BE2C (cell line): ENCODE results near the gene ZFYVE28.
A peak's percentile ranks its signal among the peaks of the same experiment; 100 is the strongest.
"Not testable (repeated sequence)": the region's sequence is repeated elsewhere in the genome, so short reads cannot be mapped to it uniquely, and the experiment has no call there.

ENCODE experiments used
- DNase-seq: peaks from one replicate; pipeline ENCODE4 v3.0.0-alpha.2; 2020
- H3K27me3 ChIP-seq: fragments of 250-450 bp; sonication (Bioruptor Pico); 2 replicates; pipeline ENCODE4 v1.5.1; 2020; ENCODE audit warnings: mild to moderate bottlenecking
- H3K36me3 ChIP-seq: fragments of 250-450 bp; sonication (Bioruptor Pico); 2 replicates; pipeline ENCODE4 v1.5.1; 2020; ENCODE audit warnings: mild to moderate bottlenecking
- H3K4me1 ChIP-seq: fragments of 250-450 bp; sonication (Bioruptor Pico); 2 replicates; pipeline ENCODE4 v1.5.1; 2020
- H3K4me3 ChIP-seq: 2 replicates; pipeline ENCODE4 v1.5.1; 2011; ENCODE audit warnings: low read depth, low read length
- H3K9me3 ChIP-seq: fragments of 250-450 bp; sonication (Bioruptor Pico); 2 replicates; pipeline ENCODE4 v1.5.1; 2020
- TF ChIP-seq, protein P1 (sequence below): IDR thresholded peaks from 2 replicates; pipeline ENCODE4 v1.5.1; 2012; ENCODE audit warnings: mild to moderate bottlenecking, low read depth, low read length

ZFYVE28 gene

DNA sequence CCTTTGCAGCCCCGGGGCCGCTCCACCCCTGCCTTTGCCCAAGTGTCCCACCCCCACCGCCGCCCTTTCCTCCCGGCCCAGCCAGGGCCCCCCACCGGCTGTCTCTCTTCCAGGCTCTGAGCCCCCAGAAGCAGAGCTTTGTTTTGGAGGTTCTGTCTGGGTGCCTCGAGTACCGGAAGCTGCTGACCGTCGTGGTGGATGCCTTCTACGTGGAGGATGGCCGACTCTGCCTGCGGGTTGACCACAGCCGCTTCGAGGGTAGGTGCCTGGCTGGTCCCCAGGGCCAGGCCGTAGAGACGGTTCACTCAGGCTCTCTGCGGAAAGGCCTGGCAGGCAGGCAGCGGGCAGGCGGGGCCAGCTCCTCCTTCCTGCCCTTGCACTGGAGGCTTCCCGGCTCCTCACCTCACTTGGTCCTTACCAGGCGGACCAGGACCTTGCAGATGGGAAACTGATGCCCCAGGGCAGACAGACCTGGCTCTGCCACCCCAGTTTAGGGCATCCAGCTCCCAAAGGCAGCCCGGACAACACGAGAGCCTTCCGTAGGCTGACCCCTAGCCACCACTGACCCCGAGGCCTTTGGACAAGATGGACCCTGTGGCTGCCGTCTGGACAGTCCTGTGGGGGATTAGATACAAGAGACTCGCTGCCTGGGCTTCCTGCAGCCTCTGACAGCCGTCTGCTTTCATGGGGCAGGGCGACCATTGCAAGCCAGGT is 18.5 kb upstream of the ZFYVE28 start:
- no peaks in the 10 kb centered on the region for H3K36me3 ChIP-seq

DNA sequence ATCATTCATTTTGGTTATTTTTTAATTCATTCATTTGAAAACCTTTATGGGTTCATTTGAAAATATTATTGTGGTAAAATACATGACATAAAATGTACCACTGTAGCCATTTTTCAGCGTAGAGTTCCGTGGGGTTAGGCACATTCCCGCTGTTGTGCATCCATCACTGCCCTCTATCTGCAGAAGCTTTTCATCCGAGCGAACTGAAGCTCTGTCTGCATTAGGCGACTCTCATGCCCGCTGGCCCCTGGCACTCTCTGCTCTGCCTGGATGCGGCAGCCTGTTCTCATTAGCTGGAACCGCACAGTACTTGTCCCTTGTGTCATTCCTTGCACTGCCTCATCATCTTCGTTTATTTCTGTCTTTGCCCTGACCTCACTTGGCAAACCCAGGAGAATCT is 17.9 kb upstream of the ZFYVE28 start:
- Histone ChIP-seq H3K4me1 (no peaks in the 10 kb centered on the region), H3K27me3 (no peaks in the 10 kb centered on the region), H3K4me3 (no peak overlapping the region), H3K36me3 (no peaks in the 10 kb centered on the region), H3K9me3 (no peaks in the 10 kb centered on the region)
- TF ChIP-seq, protein P1, sequence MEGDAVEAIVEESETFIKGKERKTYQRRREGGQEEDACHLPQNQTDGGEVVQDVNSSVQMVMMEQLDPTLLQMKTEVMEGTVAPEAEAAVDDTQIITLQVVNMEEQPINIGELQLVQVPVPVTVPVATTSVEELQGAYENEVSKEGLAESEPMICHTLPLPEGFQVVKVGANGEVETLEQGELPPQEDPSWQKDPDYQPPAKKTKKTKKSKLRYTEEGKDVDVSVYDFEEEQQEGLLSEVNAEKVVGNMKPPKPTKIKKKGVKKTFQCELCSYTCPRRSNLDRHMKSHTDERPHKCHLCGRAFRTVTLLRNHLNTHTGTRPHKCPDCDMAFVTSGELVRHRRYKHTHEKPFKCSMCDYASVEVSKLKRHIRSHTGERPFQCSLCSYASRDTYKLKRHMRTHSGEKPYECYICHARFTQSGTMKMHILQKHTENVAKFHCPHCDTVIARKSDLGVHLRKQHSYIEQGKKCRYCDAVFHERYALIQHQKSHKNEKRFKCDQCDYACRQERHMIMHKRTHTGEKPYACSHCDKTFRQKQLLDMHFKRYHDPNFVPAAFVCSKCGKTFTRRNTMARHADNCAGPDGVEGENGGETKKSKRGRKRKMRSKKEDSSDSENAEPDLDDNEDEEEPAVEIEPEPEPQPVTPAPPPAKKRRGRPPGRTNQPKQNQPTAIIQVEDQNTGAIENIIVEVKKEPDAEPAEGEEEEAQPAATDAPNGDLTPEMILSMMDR = peak; percentile 49
- DNase-seq = no peak

More for the DNA sequence above, 18.5 kb upstream of the ZFYVE28 start:
- no peak overlapping the region for H3K4me3 ChIP-seq
- H3K4me1 ChIP-seq = no peaks in the 10 kb centered on the region
- H3K9me3 ChIP-seq = no peaks in the 10 kb centered on the region
- TF ChIP-seq, protein P1 = no peak
- no peak for DNase-seq
- H3K27me3 ChIP-seq = no peaks in the 10 kb centered on the region

GRCh38 chr4:2434420-2434819 is 16.0 kb upstream of the ZFYVE28 start:
- H3K9me3 ChIP-seq = no peaks in the 10 kb centered on the region
- no peaks in the 10 kb centered on the region for H3K36me3 ChIP-seq
- no peaks in the 10 kb centered on the region for H3K4me1 ChIP-seq
- no peak for DNase-seq
- TF ChIP-seq, protein P1 = no peak
- no peak overlapping the region for H3K4me3 ChIP-seq
- H3K27me3 ChIP-seq = no peaks in the 10 kb centered on the region

GRCh38 chr4:2433609-2434350 is 15.3 kb upstream of the ZFYVE28 start:
- no peak overlapping the region for H3K4me3 ChIP-seq
- no peaks in the 10 kb centered on the region for H3K27me3 ChIP-seq
- TF ChIP-seq, protein P1 = no peak
- no peaks in the 10 kb centered on the region for H3K4me1 ChIP-seq
- DNase-seq = no peak
- H3K9me3 ChIP-seq = no peaks in the 10 kb centered on the region
- no peaks in the 10 kb centered on the region for H3K36me3 ChIP-seq

DNA sequence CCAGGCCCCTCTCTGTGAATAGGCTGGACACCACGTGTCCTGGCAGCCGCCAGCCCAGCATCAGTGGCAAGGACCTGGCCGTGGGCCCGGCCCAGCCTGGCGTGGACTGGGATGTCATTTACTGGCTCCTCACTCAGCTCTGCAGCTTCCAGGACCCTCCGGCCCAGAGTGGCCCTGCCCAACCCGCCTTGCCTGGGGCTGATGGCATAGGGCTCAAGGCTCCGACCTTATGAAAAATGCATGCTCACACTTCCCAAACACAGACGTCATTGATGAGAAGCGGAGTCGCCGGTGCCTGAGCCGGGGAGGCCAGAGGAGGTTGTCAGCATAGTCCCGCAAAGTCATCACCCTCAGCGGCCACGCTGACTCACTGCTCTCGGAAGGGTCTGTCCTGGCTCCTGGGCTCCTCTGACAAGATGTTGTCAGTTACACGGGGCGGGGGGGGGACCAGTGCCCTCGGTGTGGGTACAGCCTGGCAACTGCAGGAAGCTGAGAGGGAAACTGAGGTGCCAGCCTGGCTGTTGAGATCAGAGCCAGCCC is 14.6 kb upstream of the ZFYVE28 start:
- no peaks in the 10 kb centered on the region for H3K4me1 ChIP-seq
- H3K4me3 ChIP-seq = no peak overlapping the region
- TF ChIP-seq, protein P1 = no peak
- no peak for DNase-seq
- H3K9me3 ChIP-seq = no peaks in the 10 kb centered on the region
- H3K27me3 ChIP-seq = no peaks in the 10 kb centered on the region
- H3K36me3 ChIP-seq = no peaks in the 10 kb centered on the region

GRCh38 chr4:2432004-2432403 is 13.6 kb upstream of the ZFYVE28 start:
- H3K36me3 ChIP-seq = no peaks in the 10 kb centered on the region
- no peaks in the 10 kb centered on the region for H3K27me3 ChIP-seq
- no peak for DNase-seq
- no peak overlapping the region for H3K4me3 ChIP-seq
- no peaks in the 10 kb centered on the region for H3K9me3 ChIP-seq
- H3K4me1 ChIP-seq = no peaks in the 10 kb centered on the region
- TF ChIP-seq, protein P1 = no peak

DNA sequence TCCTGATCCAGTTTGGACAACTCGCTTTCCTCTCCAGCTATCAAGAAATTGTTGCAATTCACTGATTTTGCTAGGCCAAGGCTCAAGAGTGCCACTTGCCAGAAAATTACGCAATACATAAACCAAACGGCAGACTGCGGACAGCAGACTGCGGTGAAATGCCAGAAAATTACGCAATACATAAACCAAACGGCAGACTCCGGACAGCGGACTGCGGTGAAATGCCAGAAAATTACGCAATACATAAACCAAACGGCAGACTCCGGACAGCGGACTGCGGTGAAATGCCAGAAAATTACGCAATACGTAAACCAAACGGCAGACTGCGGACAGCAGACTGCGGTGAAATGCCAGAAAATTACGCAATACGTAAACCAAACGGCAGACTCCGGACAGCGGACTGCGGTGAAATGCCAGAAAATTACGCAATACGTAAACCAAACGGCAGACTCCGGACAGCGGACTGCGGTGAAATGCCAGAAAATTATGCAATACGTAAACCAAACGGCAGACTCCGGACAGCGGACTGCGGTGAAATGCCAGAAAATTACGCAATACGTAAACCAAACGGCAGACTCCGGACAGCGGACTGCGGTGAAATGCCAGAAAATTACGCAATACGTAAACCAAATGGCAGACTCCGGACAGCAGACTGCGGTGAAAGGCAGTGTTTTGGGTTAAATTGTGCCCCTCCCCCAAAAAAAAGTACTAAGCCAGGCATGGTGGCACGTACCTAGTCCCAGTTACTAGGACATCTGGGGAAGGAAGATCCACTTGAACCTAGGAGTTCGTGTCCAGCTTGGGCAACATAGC is 11.7 kb upstream of the ZFYVE28 start:
- H3K9me3 ChIP-seq, H3K4me3 ChIP-seq, H3K36me3 ChIP-seq, DNase-seq, H3K4me1 ChIP-seq, H3K27me3 ChIP-seq: not testable (repeated sequence)
